HG03108 (cell line): ENCODE measurements around the gene FBP2.
"Not testable (repeated sequence)": the region's sequence is repeated elsewhere in the genome, so short reads cannot be mapped to it uniquely, and the experiment has no call there.

Source experiments
- ATAC-seq: cut with Tn5 transposase; IDR thresholded peaks from one replicate; pipeline ENCODE4 v1.9.1; 2021; ENCODE audit warnings: moderate library complexity; ENCODE audit not compliant: unreplicated experiment

FBP2 gene

GRCh38 chr9:94564279-94564678 lies 29.3 kb downstream of the FBP2 start:
- not testable (repeated sequence) for ATAC-seq

GRCh38 chr9:94563548-94563947 lies 30.1 kb downstream of the FBP2 start:
- no peak for ATAC-seq

- no peak for ATAC-seq
Observed at GRCh38 chr9:94560237-94560636, 33.4 kb downstream of the FBP2 start.

- no peak for ATAC-seq
Observed at GRCh38 chr9:94557376-94557775, 36.2 kb downstream of the FBP2 start.

- ATAC-seq, result no peak
Observed at GRCh38 chr9:94554439-94555331, 38.9 kb downstream of the FBP2 start, which contains the start of gene PCAT7. TSS of gene PCAT7 (plus strand) at chr9:94555083.

GRCh38 chr9:94554078-94554438 lies 39.6 kb downstream of the FBP2 start:
- ATAC-seq, result no peak

- ATAC-seq, result no peak
Observed at GRCh38 chr9:94553029-94553938, 40.3 kb downstream of the FBP2 start.

GRCh38 chr9:94545940-94546339 lies 47.7 kb downstream of the FBP2 start:
- ATAC-seq, result no peak

- not testable (repeated sequence) for ATAC-seq
Observed at GRCh38 chr9:94544335-94544734, 49.3 kb downstream of the FBP2 start.

- ATAC-seq, result no peak
Observed at GRCh38 chr9:94538908-94539307, 54.7 kb downstream of the FBP2 start.

- no peak for ATAC-seq
Observed at GRCh38 chr9:94534901-94535300, 58.7 kb downstream of the FBP2 start.

GRCh38 chr9:94533601-94534000 lies 60.0 kb downstream of the FBP2 start:
- no peak for ATAC-seq

GRCh38 chr9:94533155-94533554 lies 60.5 kb downstream of the FBP2 start:
- no peak for ATAC-seq

- ATAC-seq, result no peak
Observed at GRCh38 chr9:94528886-94529285, 64.7 kb downstream of the FBP2 start.

- ATAC-seq, result no peak
Observed at GRCh38 chr9:94526951-94527350, 66.7 kb downstream of the FBP2 start.

- ATAC-seq, result no peak
Observed at GRCh38 chr9:94526271-94526670, 67.4 kb downstream of the FBP2 start.

GRCh38 chr9:94525396-94526035 lies 68.1 kb downstream of the FBP2 start:
- ATAC-seq, result no peak

- ATAC-seq, result no peak
Observed at GRCh38 chr9:94517254-94517653, 76.4 kb downstream of the FBP2 start.

- no peak for ATAC-seq
Observed at GRCh38 chr9:94514722-94515121, 78.9 kb downstream of the FBP2 start.

- no peak for ATAC-seq
Observed at GRCh38 chr9:94511955-94512265, 81.7 kb downstream of the FBP2 start.

GRCh38 chr9:94511134-94511954 lies 82.3 kb downstream of the FBP2 start:
- ATAC-seq, result no peak
